H9 (cell line): ENCODE data around the gene GIPC1. TPM values are rescaled to one million over a fixed set of nuclear protein-coding genes. Genes with fewer than 3 reads are reported as not detected.

Experiments
- DNase-seq: peaks from one replicate; pipeline ENCODE4 v3.0.0-alpha.2; 2017
- H2AFZ ChIP-seq: one replicate; pipeline ENCODE4 v1.6.1; 2013; ENCODE audit warnings: mild to moderate bottlenecking, low read length, control low read depth, moderate library complexity
- H2AK5ac ChIP-seq: 2 replicates; pipeline ENCODE4 v1.6.1; 2013; ENCODE audit warnings: low read length, control low read depth, mixed read lengths; ENCODE audit not compliant: insufficient read length
- H2BK120ac ChIP-seq: one replicate; pipeline ENCODE4 v1.6.1; 2013; ENCODE audit warnings: low read depth, mild to moderate bottlenecking, low read length, control low read depth, inconsistent platforms; ENCODE audit not compliant: poor library complexity, severe bottlenecking
- H2BK12ac ChIP-seq: 2 replicates; pipeline ENCODE4 v1.6.1; 2013; ENCODE audit warnings: low read length, control low read depth, mixed read lengths, low read depth; ENCODE audit not compliant: insufficient read length
- H2BK15ac ChIP-seq: 2 replicates; pipeline ENCODE4 v1.6.1; 2013; ENCODE audit warnings: low read depth, low read length, control low read depth
- H2BK20ac ChIP-seq: one replicate; pipeline ENCODE4 v1.6.1; 2013; ENCODE audit warnings: low read depth, mild to moderate bottlenecking, low read length, control low read depth, inconsistent platforms; ENCODE audit not compliant: poor library complexity, severe bottlenecking
- H2BK5ac ChIP-seq: 2 replicates; pipeline ENCODE4 v1.6.1; 2013; ENCODE audit warnings: low read length, control low read depth, mixed read lengths; ENCODE audit not compliant: insufficient read length
- H3K14ac ChIP-seq: 2 replicates; pipeline ENCODE4 v1.6.1; 2013; ENCODE audit warnings: low read length, control low read depth; ENCODE audit not compliant: insufficient read depth
- H3K18ac ChIP-seq: 2 replicates; pipeline ENCODE4 v1.6.1; 2013; ENCODE audit warnings: low read depth, mild to moderate bottlenecking, mixed read lengths, low read length, control low read depth; ENCODE audit not compliant: insufficient read length
- H3K23ac ChIP-seq: 2 replicates; pipeline ENCODE4 v1.6.1; 2013; ENCODE audit warnings: low read length, control low read depth, mixed read lengths, low read depth; ENCODE audit not compliant: insufficient read length
- H3K23me2 ChIP-seq: 2 replicates; pipeline ENCODE4 v1.6.1; 2013; ENCODE audit warnings: low read depth, mild to moderate bottlenecking, mixed read lengths, low read length, control low read depth; ENCODE audit not compliant: insufficient read length, poor library complexity, severe bottlenecking
- H3K27ac ChIP-seq: 2 replicates; pipeline ENCODE4 v1.5.1; 2013; ENCODE audit warnings: low read length, control low read depth, mixed read lengths, low read depth; ENCODE audit not compliant: insufficient read length
- H3K27me3 ChIP-seq: 2 replicates; pipeline ENCODE4 v1.6.1; 2013; ENCODE audit warnings: low read length, control low read depth, inconsistent platforms; ENCODE audit not compliant: insufficient read depth
- H3K4ac ChIP-seq: 2 replicates; pipeline ENCODE4 v1.6.1; 2013; ENCODE audit warnings: low read depth, mild to moderate bottlenecking, control low read depth, inconsistent platforms, low read length, moderate library complexity
- H3K4me1 ChIP-seq: 2 replicates; pipeline ENCODE4 v1.6.1; 2013; ENCODE audit warnings: low read length, control low read depth, inconsistent platforms; ENCODE audit not compliant: insufficient read depth
- H3K4me2 ChIP-seq: 2 replicates; pipeline ENCODE4 v1.6.1; 2013; ENCODE audit warnings: low read length, control low read depth, mixed read lengths; ENCODE audit not compliant: insufficient read length, insufficient read depth
- H3K56ac ChIP-seq: 2 replicates; pipeline ENCODE4 v1.6.1; 2013; ENCODE audit warnings: low read depth, mild to moderate bottlenecking, mixed read lengths, low read length, control low read depth; ENCODE audit not compliant: insufficient read length
- H3K79me1 ChIP-seq: 2 replicates; pipeline ENCODE4 v1.6.1; 2013; ENCODE audit warnings: low read depth, mild to moderate bottlenecking, moderate library complexity, low read length, control low read depth, inconsistent platforms; ENCODE audit not compliant: insufficient read depth, poor library complexity, severe bottlenecking
- H3K79me2 ChIP-seq: 2 replicates; pipeline ENCODE4 v1.6.1; 2013; ENCODE audit warnings: low read length, control low read depth, inconsistent platforms; ENCODE audit not compliant: insufficient read depth
- H3K9ac ChIP-seq: 2 replicates; pipeline ENCODE4 v1.6.1; 2013; ENCODE audit warnings: low read length, control low read depth, mixed read lengths; ENCODE audit not compliant: insufficient read length; ENCODE audit errors: extremely low read depth
- H3K9me3 ChIP-seq: one replicate; pipeline ENCODE4 v1.6.1; 2013; ENCODE audit warnings: low read depth, low read length, inconsistent platforms; ENCODE audit not compliant: control insufficient read depth
- H3T11ph ChIP-seq: one replicate; pipeline ENCODE4 v1.6.1; 2013; ENCODE audit warnings: mild to moderate bottlenecking, low read length, control low read depth, inconsistent platforms
- H4K20me1 ChIP-seq: one replicate; pipeline ENCODE4 v1.6.1; 2013; ENCODE audit not compliant: control insufficient read depth, insufficient read length, insufficient read depth
- H4K5ac ChIP-seq: 2 replicates; pipeline ENCODE4 v1.6.1; 2013; ENCODE audit warnings: low read depth, mild to moderate bottlenecking, mixed read lengths, low read length, control low read depth; ENCODE audit not compliant: insufficient read length
- H4K8ac ChIP-seq: replicated peaks from 2 replicates; pipeline ENCODE4 v1.6.1; 2013; ENCODE audit warnings: low read length, control low read depth, mixed read lengths, low read depth; ENCODE audit not compliant: insufficient read length
- H4K91ac ChIP-seq: 2 replicates; pipeline ENCODE4 v1.6.1; 2013; ENCODE audit warnings: low read depth, mild to moderate bottlenecking, moderate library complexity, mixed read lengths, low read length, control low read depth; ENCODE audit not compliant: insufficient read length
- H3K27ac Mint-ChIP-seq, 3 experiments: 2 replicates in 2 of 3; 3 replicates in 1 of 3; pipeline ENCODE4 v1.8.0; 2020 to 2021; ENCODE audit warnings: mixed read lengths in 3 of 3, mild to moderate bottlenecking in 1 of 3, moderate library complexity in 1 of 3
- H3K27me3 Mint-ChIP-seq: 2 replicates; pipeline ENCODE4 v1.8.0; 2021; ENCODE audit warnings: low read depth, mild to moderate bottlenecking, moderate library complexity, mixed read lengths
- H3K36me3 Mint-ChIP-seq, 3 experiments: 2 replicates in 2 of 3; 3 replicates in 1 of 3; pipeline ENCODE4 v1.8.0; 2020 to 2021; ENCODE audit warnings: low read depth in 3 of 3, mixed read lengths in 3 of 3; ENCODE audit not compliant: insufficient read depth in 1 of 3
- H3K4me1 Mint-ChIP-seq, 2 experiments: 2 replicates each; pipeline ENCODE4 v1.8.0; 2020; ENCODE audit warnings: mixed read lengths in 2 of 2
- H3K4me3 Mint-ChIP-seq, 2 experiments: 2 replicates in 1 of 2; 3 replicates in 1 of 2; pipeline ENCODE4 v1.8.0; 2020 to 2021; ENCODE audit warnings: mild to moderate bottlenecking in 2 of 2, mixed read lengths in 2 of 2, moderate library complexity in 1 of 2
- H3K9me3 Mint-ChIP-seq, 2 experiments: 2 replicates in 1 of 2; 3 replicates in 1 of 2; pipeline ENCODE4 v1.8.0; 2020; ENCODE audit warnings: mild to moderate bottlenecking in 2 of 2, mixed read lengths in 2 of 2, moderate library complexity in 1 of 2
- CTCF ChIP-seq: fragments of 200-600 bp; sonication (generic); conservative IDR thresholded peaks from 3 replicates; pipeline ENCODE4 v1.8.0; 2021; ENCODE audit warnings: antibody characterized with exemption, mild to moderate bottlenecking
- WGBS: extraction: QIAGEN DNeasy Blood & Tissue Kit; methylation state at CpG from one replicate; pipeline ENCODE4 v1.1.7; 2013; ENCODE audit warnings: missing lambda C conversion rate, low lambda C conversion rate, mixed read lengths; ENCODE audit not compliant: insufficient read length; ENCODE audit errors: extremely low coverage; 5-methylcytosine and 5-hydroxymethylcytosine counted together
- total RNA-seq: library from RNA; stranded (reverse); gene quantifications from 2 replicates; pipeline ENCODE4 v1.2.1, GENCODE V29; 2021

Gene GIPC1
- total RNA-seq, 1 experiment from 2014 or later = 70.6 TPM

GRCh38 chr19:14479309-14479974 lies 16.5 kb downstream of the GIPC1 start:
- no peak overlapping the region for H3K23ac ChIP-seq
- no peak overlapping the region for H3K14ac ChIP-seq
- H2BK120ac ChIP-seq = no peak overlapping the region
- H3K4me3 Mint-ChIP-seq = no peak overlapping the region; a peak in 1 of 5 replicates
- no peaks in the 10 kb centered on the region for H3K9me3 ChIP-seq
- H3K4me1 Mint-ChIP-seq = peaks cover 14 to 29% of the 10 kb centered on the region in 2 experiments
- H3K79me1 ChIP-seq = no peaks in the 10 kb centered on the region
- no peak overlapping the region for H3K4ac ChIP-seq
- H3K4me1 ChIP-seq = no peaks in the 10 kb centered on the region; the same call in 1 of the 2 replicates
- no peaks in the 10 kb centered on the region for H3K79me2 ChIP-seq
- no peak overlapping the region for H2AFZ ChIP-seq
- H3K9ac ChIP-seq = no peak overlapping the region
- H2AK5ac ChIP-seq = no peak overlapping the region
- no CpG with 5 or more reads among the region's 14 CpGs for WGBS
- H4K5ac ChIP-seq = no peak overlapping the region
- no peak overlapping the region for H3K56ac ChIP-seq
- H2BK15ac ChIP-seq = no peak overlapping the region
- H4K20me1 ChIP-seq = no peaks in the 10 kb centered on the region
- no peaks in the 10 kb centered on the region; a peak in 1 of 5 replicates for H3K9me3 Mint-ChIP-seq
- no peaks in the 10 kb centered on the region for H3K27me3 Mint-ChIP-seq
- H2BK12ac ChIP-seq = no peak overlapping the region
- H3K36me3 Mint-ChIP-seq = peaks cover 10 to 38% (median 23%) of the 10 kb centered on the region in 3 experiments; a peak in 6 of 7 replicates
- no peak overlapping the region for H2BK5ac ChIP-seq
- no peak overlapping the region for H3K27ac ChIP-seq
- no peak overlapping the region for H4K8ac ChIP-seq
- no peak overlapping the region for H3K4me2 ChIP-seq
- H2BK20ac ChIP-seq = no peak overlapping the region
- H4K91ac ChIP-seq = no peak overlapping the region
- no peak for DNase-seq
- H3K23me2 ChIP-seq = peaks cover 3% of the 10 kb centered on the region
- no peak overlapping the region for H3K27ac Mint-ChIP-seq
- H3T11ph ChIP-seq = no peak overlapping the region
- TF ChIP-seq CTCF = no peak
- H3K27me3 ChIP-seq = no peaks in the 10 kb centered on the region
- H3K18ac ChIP-seq = no peak overlapping the region
